ENCODE data around the gene RPS15.

Gene RPS15

GRCh38 chr19:1393841-1394240 is 44.4 kb upstream of the RPS15 start:
- in situ Hi-C loops (cut with MboI; ENCODE audit: low sequenced_read_pairs, unreplicated experiment), result no loop called here
- DNase-seq (ENCODE audit: low spot score), result no peak
- no peak for TF ChIP-seq CTCF (IDR thresholded peaks at IDR 0.05; ENCODE audit: borderline replicate concordance, control extremely low read depth, extremely low read depth, insufficient read depth, missing control alignments)

DNA sequence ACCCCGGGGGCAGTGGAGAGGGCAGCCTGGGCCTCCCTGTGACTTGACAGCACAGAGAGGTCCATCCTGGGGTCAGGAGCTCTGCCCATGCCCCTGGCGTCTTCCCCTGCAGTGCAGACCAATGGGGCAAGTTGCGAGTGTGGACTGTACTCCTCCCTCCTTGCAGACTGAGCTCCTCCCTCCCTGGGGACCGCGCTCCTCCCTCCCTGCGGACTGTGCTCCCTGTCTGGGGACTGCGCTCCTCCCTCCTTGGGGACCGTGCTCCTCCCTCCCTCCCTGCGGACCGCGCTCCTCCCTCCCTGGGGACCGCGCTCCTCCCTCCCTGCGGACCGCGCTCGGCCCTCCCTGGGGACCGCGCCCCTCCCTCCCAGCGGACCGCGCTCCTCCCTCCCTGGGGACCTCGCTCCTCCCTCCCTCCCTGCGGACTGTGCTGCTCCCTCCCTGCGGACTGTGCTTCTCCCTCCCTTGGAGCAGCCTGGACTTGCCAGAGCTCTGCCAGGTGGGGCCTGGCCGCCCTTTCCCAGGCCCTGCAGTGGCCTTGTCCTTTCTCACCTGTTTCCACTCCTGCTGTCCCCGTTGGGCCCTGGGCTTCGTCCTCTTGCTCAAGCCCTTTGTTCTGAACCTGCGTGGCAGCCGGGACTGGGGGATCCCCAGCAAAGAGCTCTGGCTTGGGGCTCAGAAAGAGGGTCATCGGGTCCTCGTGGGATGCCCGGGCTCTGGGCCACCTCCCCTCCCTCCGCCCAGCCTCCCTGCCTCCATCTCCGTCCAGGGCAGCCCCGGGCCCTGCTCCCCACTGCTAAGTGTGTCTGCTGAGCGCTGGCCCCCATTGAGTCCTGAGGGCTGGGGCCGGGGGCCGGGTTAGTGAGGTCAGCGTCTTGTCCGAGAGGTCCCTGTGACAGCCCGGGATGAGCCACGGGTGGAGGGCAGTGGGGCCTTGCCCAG is 43.7 kb upstream of the RPS15 start:
- DNase-seq (ENCODE audit: low spot score), result no peak
- in situ Hi-C loops (cut with MboI; ENCODE audit: low sequenced_read_pairs, unreplicated experiment), result no loop called here
- TF ChIP-seq CTCF (IDR thresholded peaks at IDR 0.05; ENCODE audit: borderline replicate concordance, control extremely low read depth, extremely low read depth, insufficient read depth, missing control alignments), result no peak

DNA sequence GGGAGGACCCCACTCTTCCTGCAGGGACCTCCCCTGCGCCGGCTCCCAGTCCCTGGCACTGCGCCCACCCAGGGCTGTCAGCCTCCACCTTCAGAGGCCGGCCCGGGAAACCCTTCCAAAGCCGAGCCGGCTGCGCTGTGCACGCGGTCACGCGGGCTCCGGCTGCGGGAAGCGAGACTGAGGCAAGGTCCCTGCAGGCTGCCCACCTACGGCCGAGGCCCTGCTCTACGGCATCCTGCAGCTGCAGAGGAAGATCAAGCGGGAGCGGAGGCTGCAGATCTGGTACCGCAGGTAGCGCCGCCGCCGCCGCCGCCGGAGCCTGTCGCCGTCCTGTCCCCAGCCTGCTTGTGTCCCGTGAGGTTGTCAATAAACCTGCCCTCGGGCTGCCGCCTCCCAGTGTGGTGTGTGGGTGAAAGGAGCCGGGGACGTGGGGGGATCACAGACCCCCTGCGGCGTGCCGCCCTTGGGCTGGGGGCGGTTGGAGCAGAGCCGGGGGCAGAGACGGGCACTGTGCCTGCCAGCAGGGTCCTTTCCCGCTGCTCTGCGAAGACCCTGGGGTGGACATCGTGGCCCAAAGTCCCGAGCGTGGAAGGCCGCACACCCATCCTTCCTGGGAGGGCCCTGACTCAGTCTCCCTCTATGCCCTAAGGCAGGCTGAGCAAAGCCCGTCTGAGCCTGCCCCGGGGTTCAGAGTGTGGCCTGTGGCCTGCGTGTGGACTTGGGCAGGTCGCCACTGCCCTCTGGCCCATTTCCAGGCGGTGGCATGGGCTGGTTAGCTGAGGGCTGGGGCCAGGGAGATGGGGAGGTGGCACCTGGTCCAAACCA is 42.8 kb upstream of the RPS15 start:
- in situ Hi-C loops (cut with MboI; ENCODE audit: low sequenced_read_pairs, unreplicated experiment), result no loop called here
- DNase-seq (ENCODE audit: low spot score), result no peak
- TF ChIP-seq CTCF (IDR thresholded peaks at IDR 0.05; ENCODE audit: borderline replicate concordance, control extremely low read depth, extremely low read depth, insufficient read depth, missing control alignments), result no peak

- in situ Hi-C loops (cut with MboI; ENCODE audit: low sequenced_read_pairs, unreplicated experiment), result no loop called here
- TF ChIP-seq CTCF (IDR thresholded peaks at IDR 0.05; ENCODE audit: borderline replicate concordance, control extremely low read depth, extremely low read depth, insufficient read depth, missing control alignments), result no peak
- no peak for DNase-seq (ENCODE audit: low spot score)
These were observed 42.0 kb upstream of the RPS15 start for GRCh38 chr19:1396019-1396767.

DNA sequence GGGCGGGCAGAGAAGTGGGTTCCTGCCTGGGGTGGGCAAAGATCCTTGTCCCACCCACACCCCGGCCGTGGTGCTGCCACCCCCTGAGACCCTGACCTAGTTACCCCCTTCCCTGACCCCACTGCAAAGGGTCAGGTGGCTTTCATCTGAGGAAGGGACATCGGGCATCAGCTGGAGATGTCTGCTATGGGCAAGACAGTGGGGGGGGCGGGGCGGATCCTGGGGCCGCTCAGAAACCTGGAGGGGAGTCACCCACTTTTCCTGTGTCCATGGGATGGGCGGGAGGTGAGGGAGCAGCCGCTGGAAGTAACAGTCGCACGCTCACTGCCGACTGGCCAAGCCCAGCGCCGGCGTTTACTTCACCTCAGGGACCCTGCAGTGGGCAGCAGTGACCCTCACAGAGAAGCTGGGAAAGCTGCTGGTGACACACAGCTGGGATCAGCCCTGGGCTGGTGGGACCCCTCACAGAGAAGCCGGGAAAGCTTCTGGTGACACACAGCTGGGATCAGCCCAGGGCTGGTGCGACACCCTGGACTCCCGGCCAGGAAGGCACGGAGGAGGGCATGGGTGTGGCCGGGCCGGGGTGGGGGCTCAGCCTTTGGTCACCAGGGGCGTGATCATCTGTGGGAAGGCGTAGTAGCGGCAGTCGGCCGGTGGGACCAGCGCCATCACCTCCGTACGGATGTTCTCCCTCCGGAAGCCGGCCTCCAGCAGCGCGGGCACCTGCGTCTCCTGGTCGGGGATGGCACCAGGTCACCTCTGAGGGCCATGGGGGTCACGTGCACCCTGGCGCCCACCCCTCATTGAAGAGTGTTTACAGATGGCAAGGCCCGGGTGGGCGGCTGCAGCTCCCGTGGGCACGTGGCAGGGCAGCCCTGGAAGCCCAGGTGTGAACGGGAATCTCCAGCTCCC is 41.2 kb upstream of the RPS15 start:
- no peak for TF ChIP-seq CTCF (IDR thresholded peaks at IDR 0.05; ENCODE audit: borderline replicate concordance, control extremely low read depth, extremely low read depth, insufficient read depth, missing control alignments)
- in situ Hi-C loops (cut with MboI; ENCODE audit: low sequenced_read_pairs, unreplicated experiment), result no loop called here
- DNase-seq (ENCODE audit: low spot score), result no peak

All from GM13976 (cell line).